DND-41 (cell line): ENCODE data around the gene EEFSEC.

Experiments
- EZH2 ChIP-seq: IDR thresholded peaks from 3 replicates; pipeline ENCODE4 v1.6.1; 2012; ENCODE audit warnings: borderline replicate concordance, low read depth, mild to moderate bottlenecking, moderate library complexity, low read length, inconsistent platforms; ENCODE audit not compliant: severe bottlenecking
- TF ChIP-seq, protein P1 (sequence below): IDR thresholded peaks from 2 replicates; pipeline ENCODE4 v1.5.1; 2012; ENCODE audit warnings: borderline replicate concordance, low read length, moderate library complexity, mild to moderate bottlenecking; ENCODE audit not compliant: poor library complexity, severe bottlenecking; ENCODE audit errors: extremely low read depth

DNA sequence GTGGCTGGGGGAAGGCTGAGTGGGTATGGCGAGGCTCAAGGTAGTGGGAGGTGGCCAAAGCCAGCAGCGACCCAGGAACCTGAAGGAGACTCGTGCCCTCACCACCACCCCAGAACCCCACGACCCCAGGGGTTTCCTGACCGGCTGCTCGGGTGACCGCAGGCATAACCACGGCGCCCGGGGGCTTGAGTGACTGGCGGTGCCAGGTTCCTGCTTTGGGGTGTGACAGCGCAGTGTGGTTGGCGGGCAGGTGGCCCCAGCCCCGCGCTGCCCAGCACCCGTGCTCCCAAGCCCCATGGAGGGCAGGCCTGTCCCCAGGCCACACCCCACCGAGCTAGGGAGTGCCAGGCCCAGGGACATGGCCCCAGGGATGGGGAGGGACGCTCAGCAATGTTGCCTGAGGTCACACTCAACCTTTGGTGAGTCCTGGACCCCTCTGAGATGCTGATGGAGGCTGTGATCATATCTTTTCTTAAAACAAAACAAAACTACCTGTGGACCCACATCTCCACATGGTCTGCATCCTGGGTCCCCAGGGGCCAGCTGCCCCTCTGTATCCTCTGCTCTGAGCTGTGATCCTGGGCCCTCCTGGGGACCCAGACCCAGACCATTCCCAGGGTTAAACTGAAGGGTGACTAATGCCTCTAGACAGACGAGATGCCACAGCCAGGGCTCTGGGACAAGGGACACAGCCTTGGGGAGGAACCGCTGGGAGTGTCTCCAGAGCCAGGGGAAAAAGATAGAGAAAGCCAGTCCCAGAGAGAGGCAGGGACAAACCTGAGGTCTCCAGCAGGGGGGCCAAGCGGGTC lies 300.4 kb downstream of the EEFSEC start:
- TF ChIP-seq, protein P1, sequence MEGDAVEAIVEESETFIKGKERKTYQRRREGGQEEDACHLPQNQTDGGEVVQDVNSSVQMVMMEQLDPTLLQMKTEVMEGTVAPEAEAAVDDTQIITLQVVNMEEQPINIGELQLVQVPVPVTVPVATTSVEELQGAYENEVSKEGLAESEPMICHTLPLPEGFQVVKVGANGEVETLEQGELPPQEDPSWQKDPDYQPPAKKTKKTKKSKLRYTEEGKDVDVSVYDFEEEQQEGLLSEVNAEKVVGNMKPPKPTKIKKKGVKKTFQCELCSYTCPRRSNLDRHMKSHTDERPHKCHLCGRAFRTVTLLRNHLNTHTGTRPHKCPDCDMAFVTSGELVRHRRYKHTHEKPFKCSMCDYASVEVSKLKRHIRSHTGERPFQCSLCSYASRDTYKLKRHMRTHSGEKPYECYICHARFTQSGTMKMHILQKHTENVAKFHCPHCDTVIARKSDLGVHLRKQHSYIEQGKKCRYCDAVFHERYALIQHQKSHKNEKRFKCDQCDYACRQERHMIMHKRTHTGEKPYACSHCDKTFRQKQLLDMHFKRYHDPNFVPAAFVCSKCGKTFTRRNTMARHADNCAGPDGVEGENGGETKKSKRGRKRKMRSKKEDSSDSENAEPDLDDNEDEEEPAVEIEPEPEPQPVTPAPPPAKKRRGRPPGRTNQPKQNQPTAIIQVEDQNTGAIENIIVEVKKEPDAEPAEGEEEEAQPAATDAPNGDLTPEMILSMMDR = no peak
- no peak for TF ChIP-seq EZH2
